Sigmoid colon (tissue), 4 donors: Measurements from ENCODE around the gene SPATA13.

ENCODE experiments used
- CTCF ChIP-seq, 4 experiments: fragments of 450-650 bp in 3 of 4; fragments of 200-600 bp in 1 of 4; IDR thresholded peaks; one replicate each; pipeline ENCODE4 v1.5.1; 2016 to 2019; ENCODE audit warnings: antibody characterized with exemption in 4 of 4, mild to moderate bottlenecking in 3 of 4, moderate library complexity in 2 of 4
- POLR2A ChIP-seq, 2 donors: fragments of 450-650 bp; IDR thresholded peaks; one replicate each; pipeline ENCODE4 v1.6.1; 2016; ENCODE audit warnings: antibody characterized with exemption in 2 of 2, mild to moderate bottlenecking in 2 of 2, moderate library complexity in 2 of 2
- POLR2AphosphoS5 ChIP-seq, 4 donors: sonication (generic); formaldehyde crosslinking; IDR thresholded peaks; one replicate each; pipeline ENCODE4 v1.6.1; 2017; ENCODE audit warnings: antibody characterized with exemption in 4 of 4

GRCh38 chr13:24166561-24166960, 6.0 kb downstream of the SPATA13 start:
- TF ChIP-seq CTCF (IDR thresholded peaks at IDR 0.05) (no peak), POLR2A (IDR thresholded peaks at IDR 0.05) (no peak), POLR2AphosphoS5 (IDR thresholded peaks at IDR 0.05) (no peak)
